Retinal pigment epithelial cell (primary cell): ENCODE data around the gene S100A6.

Experiments used
- DNase-seq: peaks from one replicate; pipeline ENCODE4 v3.0.0-alpha.2; 2010; ENCODE audit warnings: low read depth
- H3K4me3 ChIP-seq: 2 replicates; pipeline ENCODE4 v1.5.1; 2011; ENCODE audit warnings: mild to moderate bottlenecking, low read length, control low read depth, moderate library complexity
- TF ChIP-seq, protein P1 (sequence below): conservative IDR thresholded peaks from 2 replicates; pipeline ENCODE4 v1.5.1; 2011; ENCODE audit warnings: low read depth, low read length, control low read depth, inconsistent platforms

Gene S100A6

DNA sequence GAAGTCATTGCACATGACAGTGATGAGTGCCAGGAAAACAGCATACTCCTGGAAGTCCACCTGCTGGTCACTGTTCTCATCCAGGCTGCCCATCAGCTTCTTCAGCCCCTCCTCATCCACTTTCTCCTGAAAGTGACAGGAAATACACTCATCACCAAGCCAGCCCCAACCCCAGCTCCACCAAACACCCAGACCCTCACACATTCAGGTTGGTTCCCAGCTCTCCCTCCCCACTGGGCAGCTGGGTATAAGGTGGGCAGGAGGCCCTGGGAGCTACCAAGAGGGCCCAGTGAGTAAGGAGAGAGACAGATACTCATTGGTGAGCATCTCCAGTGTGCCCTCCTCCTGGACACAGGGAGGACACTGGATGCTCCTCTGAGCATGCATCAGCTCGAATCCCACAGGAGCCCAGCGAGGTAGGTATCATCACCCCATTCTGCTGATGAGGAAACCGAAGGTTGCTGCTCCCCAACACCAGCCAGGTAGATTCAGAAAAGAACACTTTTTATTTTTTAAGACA lies 25.7 kb upstream of the S100A6 start:
- TF ChIP-seq, protein P1, sequence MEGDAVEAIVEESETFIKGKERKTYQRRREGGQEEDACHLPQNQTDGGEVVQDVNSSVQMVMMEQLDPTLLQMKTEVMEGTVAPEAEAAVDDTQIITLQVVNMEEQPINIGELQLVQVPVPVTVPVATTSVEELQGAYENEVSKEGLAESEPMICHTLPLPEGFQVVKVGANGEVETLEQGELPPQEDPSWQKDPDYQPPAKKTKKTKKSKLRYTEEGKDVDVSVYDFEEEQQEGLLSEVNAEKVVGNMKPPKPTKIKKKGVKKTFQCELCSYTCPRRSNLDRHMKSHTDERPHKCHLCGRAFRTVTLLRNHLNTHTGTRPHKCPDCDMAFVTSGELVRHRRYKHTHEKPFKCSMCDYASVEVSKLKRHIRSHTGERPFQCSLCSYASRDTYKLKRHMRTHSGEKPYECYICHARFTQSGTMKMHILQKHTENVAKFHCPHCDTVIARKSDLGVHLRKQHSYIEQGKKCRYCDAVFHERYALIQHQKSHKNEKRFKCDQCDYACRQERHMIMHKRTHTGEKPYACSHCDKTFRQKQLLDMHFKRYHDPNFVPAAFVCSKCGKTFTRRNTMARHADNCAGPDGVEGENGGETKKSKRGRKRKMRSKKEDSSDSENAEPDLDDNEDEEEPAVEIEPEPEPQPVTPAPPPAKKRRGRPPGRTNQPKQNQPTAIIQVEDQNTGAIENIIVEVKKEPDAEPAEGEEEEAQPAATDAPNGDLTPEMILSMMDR, result no peak
- DNase-seq, result no peak
- H3K4me3 ChIP-seq, result no peak overlapping the region

DNA sequence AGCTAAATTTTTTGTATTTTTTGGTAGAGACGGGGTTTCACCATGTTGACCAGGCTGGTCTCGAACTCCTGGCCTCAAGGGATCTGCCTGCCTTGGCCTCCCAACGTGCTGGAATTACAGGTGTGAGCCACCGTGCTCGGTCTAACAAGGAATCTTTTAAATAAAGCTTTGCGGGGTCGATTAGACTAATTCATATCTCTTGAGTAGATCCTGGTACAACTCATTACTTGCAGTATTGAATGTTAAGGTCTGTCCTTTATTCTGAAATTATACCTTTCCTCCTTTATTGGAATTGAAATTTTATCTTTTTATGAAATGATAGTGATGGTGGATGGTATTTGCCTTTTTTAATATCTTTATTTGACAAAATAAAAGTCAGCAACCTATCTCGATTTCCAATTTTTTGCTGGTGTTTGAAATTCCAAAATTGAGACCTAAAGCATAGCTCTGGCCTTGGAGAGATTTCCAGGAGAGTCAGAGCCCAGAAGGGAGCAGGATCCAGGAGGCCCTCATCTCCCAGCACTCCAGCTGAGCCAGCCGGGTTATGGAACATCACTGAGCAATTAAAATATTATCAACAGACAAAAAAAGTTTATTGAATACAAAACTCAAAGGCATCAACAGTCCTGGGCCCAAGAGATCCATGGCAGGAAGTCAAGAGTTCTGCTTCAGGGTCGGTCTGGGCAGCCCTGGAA lies 25.1 kb upstream of the S100A6 start:
- no peak overlapping the region for H3K4me3 ChIP-seq
- TF ChIP-seq, protein P1, result no peak
- DNase-seq, result no peak

DNA sequence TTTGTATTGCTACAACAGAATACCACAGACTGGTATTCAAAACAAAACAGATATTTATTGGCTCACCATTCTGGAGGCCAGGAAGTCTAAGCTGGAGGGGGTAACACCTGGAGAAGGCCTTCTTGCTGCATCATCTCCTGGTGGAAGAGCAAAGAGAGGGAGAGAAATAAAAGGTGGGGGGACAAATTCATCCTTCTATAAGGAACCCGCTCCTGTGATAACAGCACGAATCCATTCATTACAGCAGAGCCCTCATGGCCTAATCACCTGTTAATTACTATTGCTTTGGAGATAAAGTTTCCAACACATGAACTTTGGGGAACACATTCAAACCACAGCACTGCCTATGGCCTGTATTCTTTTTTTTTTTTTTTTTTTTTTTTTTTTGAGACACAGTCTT lies 24.4 kb upstream of the S100A6 start:
- TF ChIP-seq, protein P1, result no peak
- no peak for DNase-seq
- H3K4me3 ChIP-seq, result no peak overlapping the region

DNA sequence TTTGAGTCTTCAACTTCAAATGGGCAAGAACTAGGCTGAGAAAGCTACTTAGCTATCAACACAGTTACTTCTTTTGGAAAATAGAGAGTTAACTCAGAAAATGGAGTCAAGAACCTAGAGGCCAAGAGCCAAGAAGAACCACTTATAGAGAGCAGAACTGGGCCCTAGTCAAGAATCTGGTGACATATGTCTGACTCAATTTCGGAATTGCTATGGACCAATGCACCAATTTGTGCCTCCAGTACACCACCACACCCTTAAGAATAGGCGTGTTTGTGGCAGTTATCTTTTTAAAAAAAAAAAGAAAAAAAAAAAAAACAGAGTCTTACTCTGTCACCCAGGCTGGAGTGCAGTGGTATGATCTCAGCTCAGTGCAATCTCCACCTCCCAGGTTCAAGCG lies 22.1 kb upstream of the S100A6 start:
- no peak for DNase-seq
- no peak overlapping the region for H3K4me3 ChIP-seq
- TF ChIP-seq, protein P1, result no peak

DNA sequence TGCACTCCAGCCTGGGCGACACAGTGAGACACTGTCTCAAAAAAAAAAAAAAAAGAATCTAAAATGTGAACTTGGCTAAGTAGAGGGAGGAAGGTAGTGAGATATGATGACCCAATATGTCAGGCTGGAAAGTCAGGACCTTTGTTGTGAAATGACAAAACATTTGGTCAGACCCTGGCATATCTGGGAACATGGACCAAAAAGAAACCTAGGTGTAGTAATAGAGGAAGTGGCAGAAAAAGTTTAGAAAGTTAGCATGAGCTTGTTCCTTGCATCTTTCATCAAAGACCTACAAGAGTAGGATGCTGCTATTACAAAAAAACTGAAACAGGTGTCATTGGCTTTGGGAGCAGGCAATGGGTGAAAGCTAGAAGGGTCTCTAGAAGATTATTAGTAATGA lies 20.6 kb upstream of the S100A6 start:
- TF ChIP-seq, protein P1, result no peak
- DNase-seq, result no peak
- H3K4me3 ChIP-seq, result no peak overlapping the region

DNA sequence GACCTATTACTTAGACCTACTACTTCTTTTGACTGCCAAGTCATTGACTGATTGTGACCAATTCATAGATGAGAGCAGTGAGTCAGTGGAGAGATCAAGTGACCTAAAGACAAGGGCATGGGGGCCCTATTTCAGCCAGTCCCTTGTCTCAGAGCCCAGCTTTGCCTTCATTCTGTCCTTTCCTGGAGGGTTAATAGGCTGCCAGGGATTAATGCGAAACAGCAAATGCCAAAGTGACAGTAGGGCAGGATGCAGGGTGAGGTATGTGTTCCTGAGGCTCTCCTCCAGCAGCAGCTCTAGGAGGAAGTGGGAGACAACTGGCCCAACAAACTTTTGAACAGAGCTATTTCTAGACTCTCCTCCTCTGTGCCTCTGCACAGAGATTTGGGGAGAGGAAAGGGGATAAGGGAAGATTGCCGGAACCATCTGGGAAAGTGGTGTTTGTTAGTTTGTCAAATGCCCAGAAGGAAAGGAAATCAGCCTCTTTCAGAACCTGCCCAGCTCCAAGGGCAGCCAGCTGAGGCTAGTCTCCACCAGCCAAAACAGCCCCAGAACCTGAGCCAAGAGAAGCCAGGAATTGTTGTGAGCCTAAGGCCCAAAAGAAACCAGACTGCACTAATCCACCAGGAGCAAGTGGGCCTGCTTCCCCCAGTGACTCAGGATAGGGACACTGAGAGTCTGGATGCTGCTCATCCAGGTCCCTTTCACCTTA lies 18.2 kb upstream of the S100A6 start:
- TF ChIP-seq, protein P1, result no peak

DNA sequence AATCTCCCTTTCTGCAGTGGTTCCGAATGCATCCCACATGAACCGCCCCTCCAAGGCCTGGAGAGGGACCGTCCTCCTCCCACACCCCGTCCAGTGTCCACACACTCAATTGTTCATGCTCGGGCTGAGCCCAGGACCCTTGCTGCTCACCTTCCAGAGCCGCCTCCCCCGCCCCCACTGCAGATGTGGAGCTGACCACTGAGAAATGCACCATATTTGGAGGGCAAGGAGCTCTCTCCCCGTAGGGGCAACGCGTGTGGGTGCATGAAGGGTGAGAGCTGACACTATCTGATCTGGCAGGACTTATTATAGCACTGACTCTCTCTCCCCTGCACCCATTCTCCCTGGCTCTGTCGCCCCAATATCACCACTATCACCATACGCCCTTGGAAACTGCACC lies 17.3 kb upstream of the S100A6 start:
- TF ChIP-seq, protein P1, result no peak
- H3K4me3 ChIP-seq, result no peak overlapping the region
- DNase-seq, result no peak

More for the DNA sequence above, 18.2 kb upstream of the S100A6 start:
- H3K4me3 ChIP-seq, result no peak overlapping the region
- no peak for DNase-seq
